HG02763 (cell line): ENCODE data around the gene HIC2.
"Not testable (repeated sequence)": the region's sequence is repeated elsewhere in the genome, so short reads cannot be mapped to it uniquely, and the experiment has no call there.

Source experiments
- ATAC-seq: cut with Tn5 transposase; IDR thresholded peaks from one replicate; pipeline ENCODE4 v1.9.1; 2021; ENCODE audit warnings: mild to moderate bottlenecking, moderate library complexity; ENCODE audit not compliant: unreplicated experiment

Gene HIC2

GRCh38 chr22:21489149-21489680 is 72.0 kb downstream of the HIC2 start:
- ATAC-seq: not testable (repeated sequence)

- not testable (repeated sequence) for ATAC-seq
Measured at GRCh38 chr22:21490556-21490955, 73.4 kb downstream of the HIC2 start.

GRCh38 chr22:21492271-21492670 is 75.1 kb downstream of the HIC2 start:
- ATAC-seq: not testable (repeated sequence)

GRCh38 chr22:21493789-21494782 is 76.9 kb downstream of the HIC2 start:
- ATAC-seq: not testable (repeated sequence)

GRCh38 chr22:21497984-21498383 is 80.8 kb downstream of the HIC2 start:
- ATAC-seq: not testable (repeated sequence)

GRCh38 chr22:21498489-21498888 is 81.3 kb downstream of the HIC2 start:
- not testable (repeated sequence) for ATAC-seq

- not testable (repeated sequence) for ATAC-seq
Measured at GRCh38 chr22:21499623-21500506, 82.7 kb downstream of the HIC2 start.
